Right atrium auricular region (tissue), 2 donors: Measurements from ENCODE around the gene MPRIP. TPM values are rescaled to one million over a fixed set of nuclear protein-coding genes. Genes with fewer than 3 reads are reported as not detected.

Experiments
- DNase-seq: peaks from one replicate; pipeline ENCODE4 v3.0.0-alpha.2; 2019; ENCODE audit warnings: low spot score
- H3K27ac ChIP-seq, 2 donors: fragments of 200-600 bp; sonication (generic); 1 replicate in 1 of 2; 2 replicates in 1 of 2; pipeline ENCODE4 v1.5.1; 2016 to 2019
- H3K27me3 ChIP-seq, 2 donors: fragments of 200-600 bp; sonication (generic); one replicate each; pipeline versions ENCODE4 v1.5.1 to v1.6.0; 2017 to 2019
- H3K36me3 ChIP-seq: fragments of 200-600 bp; sonication (generic); one replicate; pipeline ENCODE4 v1.5.1; 2016
- H3K4me1 ChIP-seq, 2 donors: fragments of 200-600 bp; sonication (generic); one replicate each; pipeline versions ENCODE4 v1.5.1 to v1.6.0; 2017 to 2019
- H3K4me3 ChIP-seq, 2 donors: fragments of 200-600 bp; sonication (generic); 1 replicate in 1 of 2; 2 replicates in 1 of 2; pipeline ENCODE4 v1.5.1; 2017 to 2019; ENCODE audit warnings: mild to moderate bottlenecking in 1 of 2, moderate library complexity in 1 of 2
- H3K9me3 ChIP-seq, 2 donors: fragments of 200-600 bp; sonication (generic); one replicate each; pipeline ENCODE4 v1.5.1; 2019
- CTCF ChIP-seq, 2 donors: fragments of 200-600 bp; sonication (generic); IDR thresholded peaks; one replicate each; pipeline ENCODE4 v1.5.1; 2019; ENCODE audit warnings: antibody characterized with exemption in 2 of 2
- total RNA-seq, 2 donors: library from RNA; depleted of rRNA; stranded (reverse); fragments of >200 nt; gene quantifications; one replicate each; pipeline ENCODE4 v1.1.0, GENCODE V29; 2016

Gene MPRIP
- total RNA-seq, 2 donors from 2014 or later = 102 to 145 TPM

DNA sequence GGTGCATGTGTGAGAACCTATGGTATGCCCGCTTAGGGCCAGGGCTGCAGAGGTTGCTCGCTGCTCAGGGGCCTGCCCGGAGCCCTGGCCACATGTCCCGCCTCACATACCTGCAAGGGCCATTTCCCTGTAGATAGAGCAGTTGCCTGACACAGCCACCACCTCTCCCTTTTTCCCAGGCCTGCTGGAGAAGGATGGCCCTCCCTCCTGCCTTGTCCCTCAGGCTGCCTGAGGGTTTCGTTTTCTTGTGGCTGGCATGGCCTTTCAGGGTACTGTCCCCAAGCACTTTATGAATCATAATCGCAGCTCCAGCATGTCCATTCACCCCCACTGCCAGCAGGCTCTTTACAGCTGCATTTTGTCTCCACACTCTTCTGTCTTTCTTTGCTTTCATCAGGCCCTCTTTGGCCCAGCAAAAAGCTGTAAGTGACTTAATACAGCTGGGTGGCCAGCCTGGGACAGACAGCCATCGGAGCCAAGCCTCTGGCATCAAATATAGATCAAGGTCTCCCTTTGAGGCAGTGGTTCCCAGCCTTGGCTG lies 65.7 kb downstream of the MPRIP start:
- no peak for TF ChIP-seq CTCF (IDR thresholded peaks at IDR 0.05)
- H3K36me3 ChIP-seq = no peaks in the 10 kb centered on the region
- no peak overlapping the region for H3K4me3 ChIP-seq
- no peak for DNase-seq
- H3K27me3 ChIP-seq = no peaks in the 10 kb centered on the region
- peak overlapping the region; percentile 20 to 61 for H3K27ac ChIP-seq
- peaks cover 0 to 91% of the 10 kb centered on the region in 2 donors for H3K4me1 ChIP-seq
- no peaks in the 10 kb centered on the region for H3K9me3 ChIP-seq

DNA sequence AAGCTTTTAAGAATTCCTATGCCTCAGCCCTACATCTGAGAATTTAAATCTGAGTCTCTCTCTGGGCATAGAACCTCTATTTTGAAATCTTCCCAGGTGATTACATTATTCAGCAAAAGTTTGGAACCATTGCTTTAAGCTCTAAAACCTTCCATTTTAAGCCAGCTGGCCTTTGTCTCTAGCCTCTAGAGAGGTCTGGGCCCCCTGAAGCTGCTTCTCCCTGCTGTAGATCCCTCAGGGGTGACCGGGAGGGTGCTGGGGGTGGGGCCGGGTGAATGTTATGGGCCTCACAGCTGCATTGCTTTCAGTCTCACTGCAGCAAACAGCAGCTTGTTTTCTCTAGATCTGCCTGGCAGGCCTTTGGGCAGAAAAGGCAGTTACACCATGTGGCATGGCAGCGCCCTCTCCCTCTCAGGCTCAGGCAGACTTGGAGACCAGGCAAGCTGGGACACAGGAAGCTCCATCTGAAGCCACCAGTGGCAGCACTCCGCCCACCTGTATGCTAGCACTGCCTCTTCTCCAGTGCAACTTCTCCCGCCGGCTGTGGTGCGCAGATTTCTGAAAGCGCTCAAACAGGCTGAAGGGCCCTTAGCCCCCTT lies 66.3 kb downstream of the MPRIP start:
- Histone ChIP-seq H3K27ac (peak overlapping the region; percentile 20 to 61), H3K27me3 (no peaks in the 10 kb centered on the region), H3K36me3 (no peaks in the 10 kb centered on the region), H3K4me1 (peaks cover 0 to 85% of the 10 kb centered on the region in 2 donors), H3K4me3 (no peak overlapping the region), H3K9me3 (no peaks in the 10 kb centered on the region)
- TF ChIP-seq CTCF (IDR thresholded peaks at IDR 0.05) = no peak
- no peak for DNase-seq

- Histone ChIP-seq H3K27me3 (no peaks in the 10 kb centered on the region), H3K36me3 (no peaks in the 10 kb centered on the region), H3K27ac (peak overlapping the region in 1 of 2 donors; percentile 61), H3K4me1 (peaks cover 0 to 79% of the 10 kb centered on the region in 2 donors), H3K9me3 (no peaks in the 10 kb centered on the region), H3K4me3 (no peak overlapping the region)
- no peak for DNase-seq
- peak in 1 of 2 donors; percentile 32 for TF ChIP-seq CTCF (IDR thresholded peaks at IDR 0.05)
Observed at GRCh38 chr17:17109256-17109655, 67.0 kb downstream of the MPRIP start.

DNA sequence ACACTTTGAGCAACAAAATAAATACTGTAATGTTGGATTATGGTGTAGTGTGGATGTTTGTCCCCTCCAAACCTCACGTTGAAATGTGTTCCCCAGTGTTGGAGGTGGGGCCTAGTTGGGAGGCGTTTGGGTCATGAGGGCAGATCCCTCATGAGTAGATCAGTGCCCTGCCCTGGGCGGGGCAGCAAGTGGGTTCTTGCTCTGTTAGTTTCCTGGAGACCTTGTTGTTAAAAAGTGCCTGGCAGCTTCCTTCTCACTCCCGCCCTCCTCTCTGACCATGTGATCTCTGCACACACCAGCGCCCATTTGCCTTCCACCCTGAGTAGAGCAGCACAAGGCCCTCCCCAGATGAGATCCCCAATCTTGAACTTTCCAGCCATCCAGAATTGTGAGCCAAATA lies 67.7 kb downstream of the MPRIP start:
- DNase-seq = no peak
- H3K4me1 ChIP-seq = peaks cover 0 to 79% of the 10 kb centered on the region in 2 donors
- H3K36me3 ChIP-seq = no peaks in the 10 kb centered on the region
- TF ChIP-seq CTCF (IDR thresholded peaks at IDR 0.05) = no peak
- no peak overlapping the region for H3K4me3 ChIP-seq
- no peak overlapping the region for H3K27ac ChIP-seq
- H3K9me3 ChIP-seq = no peaks in the 10 kb centered on the region
- no peaks in the 10 kb centered on the region for H3K27me3 ChIP-seq

GRCh38 chr17:17110520-17110919 lies 68.3 kb downstream of the MPRIP start:
- no peaks in the 10 kb centered on the region for H3K36me3 ChIP-seq
- DNase-seq = no peak
- no peak overlapping the region for H3K4me3 ChIP-seq
- H3K4me1 ChIP-seq = peaks cover 0 to 82% of the 10 kb centered on the region in 2 donors
- H3K9me3 ChIP-seq = no peaks in the 10 kb centered on the region
- TF ChIP-seq CTCF (IDR thresholded peaks at IDR 0.05) = no peak
- H3K27me3 ChIP-seq = no peaks in the 10 kb centered on the region
- no peak overlapping the region for H3K27ac ChIP-seq
